Mesothelial cell of epicardium (in vitro differentiated cells): Measurements from ENCODE around the gene MORC4. TPM values are rescaled to one million over a fixed set of nuclear protein-coding genes. Genes with fewer than 3 reads are reported as not detected.

ENCODE experiments used
- DNase-seq, 2 experiments: peaks; one replicate each; pipeline ENCODE4 v3.0.0; 2021; ENCODE audit warnings: low spot score in 2 of 2; ENCODE audit not compliant: unreplicated experiment in 2 of 2
- H3K27ac Mint-ChIP-seq: 2 replicates; pipeline ENCODE4 v1.8.0; 2021; ENCODE audit warnings: mixed read lengths
- H3K27me3 Mint-ChIP-seq: 2 replicates; pipeline ENCODE4 v1.8.0; 2021; ENCODE audit warnings: low read depth, mixed read lengths
- H3K36me3 Mint-ChIP-seq: 2 replicates; pipeline ENCODE4 v1.8.0; 2021; ENCODE audit warnings: mixed read lengths
- H3K4me1 Mint-ChIP-seq: 2 replicates; pipeline ENCODE4 v1.8.0; 2021; ENCODE audit warnings: mixed read lengths
- H3K4me3 Mint-ChIP-seq: 2 replicates; pipeline ENCODE4 v1.8.0; 2021; ENCODE audit warnings: mild to moderate bottlenecking, moderate library complexity, mixed read lengths
- H3K9me3 Mint-ChIP-seq: 2 replicates; pipeline ENCODE4 v1.8.0; 2021; ENCODE audit warnings: mixed read lengths
- CTCF ChIP-seq: fragments of 200-600 bp; sonication (generic); IDR thresholded peaks from one replicate; pipeline ENCODE4 v1.5.0; 2021; ENCODE audit warnings: antibody characterized with exemption; ENCODE audit not compliant: unreplicated experiment
- total RNA-seq: library from RNA; stranded (reverse); gene quantifications from 3 replicates; pipeline ENCODE4 v1.2.1, GENCODE V29; 2021

Gene MORC4
- total RNA-seq, 1 donor from 2014 or later = 22.2 TPM

DNA sequence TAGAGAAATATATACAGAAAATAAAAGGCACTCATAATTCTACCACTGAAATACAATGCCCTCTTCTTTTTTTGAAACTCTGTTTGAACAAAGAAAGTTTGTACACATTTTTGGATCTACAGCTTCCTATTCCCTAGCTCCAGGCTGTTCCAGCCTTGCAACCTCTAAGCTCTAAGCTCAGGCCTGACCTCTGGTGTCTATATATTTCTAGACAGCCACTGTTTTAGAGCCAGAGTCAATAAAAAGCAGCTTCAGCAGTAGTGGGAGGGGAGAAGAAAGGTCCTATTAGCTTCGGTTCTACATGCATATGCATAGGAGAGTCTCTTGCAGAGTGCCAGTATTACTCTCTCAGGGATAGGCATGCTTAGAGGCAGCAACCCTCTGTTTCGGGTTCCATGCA, 40.1 kb downstream of the MORC4 start:
- H3K4me1 Mint-ChIP-seq = no peaks in the 10 kb centered on the region
- no peak overlapping the region for H3K4me3 Mint-ChIP-seq

DNA sequence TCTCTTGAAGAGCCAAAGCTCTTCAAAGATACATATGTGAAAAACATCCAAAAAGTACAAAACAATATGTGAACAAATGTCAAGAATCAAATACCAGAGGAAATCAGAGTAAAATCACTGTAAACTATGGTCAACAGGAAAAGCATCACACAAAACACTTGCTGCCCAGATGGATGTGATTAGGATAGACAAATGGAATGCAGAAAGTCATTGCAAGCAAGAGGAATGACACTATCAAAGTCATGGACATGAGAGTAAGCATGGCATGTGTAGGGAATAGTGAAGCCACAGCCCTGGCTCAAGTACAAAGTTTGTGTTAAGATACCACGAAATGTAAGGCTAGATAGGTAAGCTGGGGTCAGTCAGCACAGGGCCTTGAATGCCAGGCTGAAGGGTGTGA, 42.2 kb downstream of the MORC4 start:
- Mint-ChIP-seq H3K4me1 (no peaks in the 10 kb centered on the region), H3K4me3 (no peak overlapping the region), H3K9me3 (peaks cover 17% of the 10 kb centered on the region), H3K36me3 (peaks cover 15% of the 10 kb centered on the region), H3K27me3 (no peaks in the 10 kb centered on the region), H3K27ac (no peak overlapping the region)
- no peak for DNase-seq
- TF ChIP-seq CTCF = no peak

More for the DNA sequence above, 40.1 kb downstream of the MORC4 start:
- Mint-ChIP-seq H3K27me3 (no peaks in the 10 kb centered on the region), H3K9me3 (peaks cover 33% of the 10 kb centered on the region), H3K36me3 (peaks cover 27% of the 10 kb centered on the region), H3K27ac (no peak overlapping the region)
- DNase-seq = no peak
- TF ChIP-seq CTCF = no peak

DNA sequence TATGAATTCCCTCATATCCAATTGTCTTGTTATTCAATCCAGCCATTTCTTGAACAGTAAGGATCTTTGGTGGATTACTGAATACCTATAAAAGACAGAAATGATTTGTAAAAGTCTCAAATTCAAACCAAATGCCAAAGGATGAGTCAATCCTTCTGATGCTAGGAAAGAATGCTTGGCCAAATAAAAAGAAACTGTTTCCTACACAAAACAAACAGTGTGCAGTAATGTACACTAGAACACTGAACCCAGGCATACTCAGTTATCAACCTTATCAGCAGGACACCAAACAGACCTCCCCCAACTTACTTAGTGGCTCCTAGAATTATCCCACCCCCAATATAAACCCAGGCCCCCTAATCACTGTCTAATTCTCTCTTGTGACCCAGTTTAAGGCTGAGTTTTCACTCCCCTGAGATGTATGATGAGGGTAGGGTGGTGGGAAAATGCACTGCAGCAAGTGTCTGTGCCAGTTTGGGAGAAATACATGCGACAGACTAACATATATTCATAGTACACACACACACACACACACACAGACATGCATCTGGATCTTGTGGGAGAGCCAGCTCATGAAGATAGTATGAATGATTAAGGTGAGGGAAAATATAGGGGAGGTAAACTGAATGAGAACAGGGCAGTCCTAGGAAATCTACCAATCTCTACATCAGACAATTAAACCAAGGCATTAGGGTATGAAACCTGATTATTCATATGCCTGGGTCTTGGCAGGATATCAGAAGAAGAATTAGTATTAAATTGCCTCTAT, 44.8 kb downstream of the MORC4 start:
- H3K9me3 Mint-ChIP-seq = peaks cover 9% of the 10 kb centered on the region
- H3K4me1 Mint-ChIP-seq = no peaks in the 10 kb centered on the region
- DNase-seq = no peak
- H3K36me3 Mint-ChIP-seq = peaks cover 10% of the 10 kb centered on the region
- no peak overlapping the region for H3K27ac Mint-ChIP-seq
- H3K4me3 Mint-ChIP-seq = no peak overlapping the region
- no peaks in the 10 kb centered on the region for H3K27me3 Mint-ChIP-seq
- no peak for TF ChIP-seq CTCF

GRCh38 chrX:106954041-106954440, 46.0 kb downstream of the MORC4 start:
- TF ChIP-seq CTCF = no peak
- H3K27ac Mint-ChIP-seq = no peak overlapping the region
- H3K36me3 Mint-ChIP-seq = peaks cover 10% of the 10 kb centered on the region
- DNase-seq = no peak
- peaks cover 9% of the 10 kb centered on the region for H3K9me3 Mint-ChIP-seq
- no peaks in the 10 kb centered on the region for H3K27me3 Mint-ChIP-seq
- H3K4me1 Mint-ChIP-seq = no peaks in the 10 kb centered on the region
- no peak overlapping the region for H3K4me3 Mint-ChIP-seq

DNA sequence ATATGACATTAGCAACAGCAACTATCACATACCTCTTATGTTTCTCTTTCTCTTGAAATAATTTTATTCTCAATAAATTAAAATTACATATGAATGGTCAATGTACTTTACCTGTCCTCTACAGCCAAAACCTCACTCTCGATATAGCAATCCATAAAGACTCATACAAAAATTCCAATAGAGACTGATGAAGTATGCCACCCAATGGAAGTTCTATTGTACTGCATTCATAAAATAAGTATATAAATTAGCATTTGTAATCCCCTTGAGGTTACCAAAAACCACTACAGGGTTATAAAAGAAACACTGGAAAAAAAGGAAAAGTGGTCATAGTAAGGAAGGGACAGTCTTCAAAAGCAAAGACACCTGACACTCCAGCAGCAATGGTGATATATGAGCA, 47.0 kb downstream of the MORC4 start:
- Mint-ChIP-seq H3K4me3 (no peak overlapping the region), H3K27me3 (no peaks in the 10 kb centered on the region), H3K4me1 (no peaks in the 10 kb centered on the region), H3K27ac (no peak overlapping the region), H3K36me3 (peaks cover 9% of the 10 kb centered on the region), H3K9me3 (peaks cover 9% of the 10 kb centered on the region)
- no peak for DNase-seq
- peak; percentile 41 for TF ChIP-seq CTCF

- H3K9me3 Mint-ChIP-seq = peaks cover 9% of the 10 kb centered on the region
- no peak for DNase-seq
- no peaks in the 10 kb centered on the region for H3K4me1 Mint-ChIP-seq
- H3K27ac Mint-ChIP-seq = no peak overlapping the region
- no peaks in the 10 kb centered on the region for H3K27me3 Mint-ChIP-seq
- no peak overlapping the region for H3K4me3 Mint-ChIP-seq
- H3K36me3 Mint-ChIP-seq = peaks cover 6% of the 10 kb centered on the region
- TF ChIP-seq CTCF = no peak
These were observed 47.5 kb downstream of the MORC4 start for GRCh38 chrX:106952538-106952937.
